ENCODE results near the gene LMNB1.
"Not testable (repeated sequence)": the region's sequence is repeated elsewhere in the genome, so short reads cannot be mapped to it uniquely, and the experiment has no call there.

LMNB1 gene

GRCh38 chr5:126814721-126815404 lies 37.9 kb downstream of the LMNB1 start:
- Histone ChIP-seq H3K27ac (peak overlapping the region in 1 of 21 experiments; percentile 22), H3K4me3 (no peak overlapping the region)

- no peak overlapping the region for H3K27ac ChIP-seq
- H3K4me3 ChIP-seq, result no peak overlapping the region
Measured at GRCh38 chr5:126816649-126817048, 39.7 kb downstream of the LMNB1 start.

GRCh38 chr5:126818736-126819135 lies 41.8 kb downstream of the LMNB1 start:
- no peak overlapping the region for H3K4me3 ChIP-seq
- no peak overlapping the region for H3K27ac ChIP-seq

GRCh38 chr5:126819253-126819652 lies 42.3 kb downstream of the LMNB1 start:
- Histone ChIP-seq H3K27ac (no peak overlapping the region), H3K4me3 (no peak overlapping the region)

GRCh38 chr5:126826619-126827215 lies 49.8 kb downstream of the LMNB1 start:
- H3K4me3 ChIP-seq, result no peak overlapping the region
- H3K27ac ChIP-seq, result no peak overlapping the region

GRCh38 chr5:126829098-126829497 lies 52.2 kb downstream of the LMNB1 start:
- Histone ChIP-seq H3K27ac (no peak overlapping the region), H3K4me3 (no peak overlapping the region)

- no peak overlapping the region for H3K4me3 ChIP-seq
- H3K27ac ChIP-seq, result no peak overlapping the region
Measured at GRCh38 chr5:126830061-126830460, 53.1 kb downstream of the LMNB1 start.

GRCh38 chr5:126831156-126831555 lies 54.2 kb downstream of the LMNB1 start:
- no peak overlapping the region for H3K27ac ChIP-seq
- no peak overlapping the region for H3K4me3 ChIP-seq

- H3K27ac ChIP-seq, result no peak overlapping the region
- no peak overlapping the region for H3K4me3 ChIP-seq
Measured at GRCh38 chr5:126836778-126837177, 59.8 kb downstream of the LMNB1 start.

- Histone ChIP-seq H3K4me3 (no peak overlapping the region), H3K27ac (no peak overlapping the region)
Measured at GRCh38 chr5:126837242-126837641, 60.3 kb downstream of the LMNB1 start.

GRCh38 chr5:126837906-126838539 lies 61.1 kb downstream of the LMNB1 start:
- no peak overlapping the region for H3K4me3 ChIP-seq
- no peak overlapping the region for H3K27ac ChIP-seq

GRCh38 chr5:126839407-126839806 lies 62.5 kb downstream of the LMNB1 start:
- H3K4me3 ChIP-seq, H3K27ac ChIP-seq: not testable (repeated sequence)

GRCh38 chr5:126843375-126843774 lies 66.4 kb downstream of the LMNB1 start:
- not testable (repeated sequence) for H3K27ac ChIP-seq, H3K4me3 ChIP-seq

GRCh38 chr5:126845470-126846070 lies 68.6 kb downstream of the LMNB1 start:
- not testable (repeated sequence) for H3K4me3 ChIP-seq
- H3K27ac ChIP-seq, result peak overlapping the region in 10 of 21 experiments; percentile 18 to 86 (median 68)

GRCh38 chr5:126846344-126846743 lies 69.4 kb downstream of the LMNB1 start:
- Histone ChIP-seq H3K27ac (peak overlapping the region in 4 of 21 experiments; percentile 42 to 86 (median 73)), H3K4me3 (no peak overlapping the region)

GRCh38 chr5:126846744-126847455 lies 70.0 kb downstream of the LMNB1 start:
- H3K27ac ChIP-seq, result peak overlapping the region in 8 of 21 experiments; percentile 11 to 86 (median 46)
- no peak overlapping the region for H3K4me3 ChIP-seq

- peak overlapping the region in 8 of 21 experiments; percentile 11 to 86 (median 42) for H3K27ac ChIP-seq
Measured at GRCh38 chr5:126847456-126847820, 70.5 kb downstream of the LMNB1 start.

GRCh38 chr5:126847826-126848251 lies 70.9 kb downstream of the LMNB1 start:
- Histone ChIP-seq H3K4me3 (no peak overlapping the region), H3K27ac (peak overlapping the region in 7 of 21 experiments; percentile 11 to 75 (median 36))

More at GRCh38 chr5:126847456-126847820, 70.5 kb downstream of the LMNB1 start:
- no peak overlapping the region for H3K4me3 ChIP-seq

GRCh38 chr5:126848253-126848652 lies 71.3 kb downstream of the LMNB1 start:
- Histone ChIP-seq H3K4me3 (no peak overlapping the region), H3K27ac (peak overlapping the region in 8 of 21 experiments; percentile 22 to 75 (median 48))

All from skin epidermis (tissue), 12 donors.